IPS-NIHi11 (cell line): ENCODE results near the gene SORL1.
"Not testable (repeated sequence)": the region's sequence is repeated elsewhere in the genome, so short reads cannot be mapped to it uniquely, and the experiment has no call there.

Experiments
- DNase-seq: peaks from one replicate; pipeline ENCODE4 v3.0.0; 2012; ENCODE audit warnings: mixed read lengths, low spot score

The SORL1 gene

GRCh38 chr11:121631456-121631855 lies 179.3 kb downstream of the SORL1 start:
- DNase-seq: no peak

GRCh38 chr11:121634273-121634672 lies 182.2 kb downstream of the SORL1 start:
- no peak for DNase-seq

GRCh38 chr11:121634889-121635288 lies 182.8 kb downstream of the SORL1 start:
- no peak for DNase-seq

GRCh38 chr11:121636081-121636799 lies 184.1 kb downstream of the SORL1 start:
- no peak for DNase-seq

GRCh38 chr11:121636800-121637176 lies 184.7 kb downstream of the SORL1 start:
- DNase-seq: no peak

- not testable (repeated sequence) for DNase-seq
These were observed 185.5 kb downstream of the SORL1 start for GRCh38 chr11:121637587-121637986.

- DNase-seq: peak; percentile 22
These were observed 191.5 kb downstream of the SORL1 start for GRCh38 chr11:121643479-121644186.

- DNase-seq: no peak
These were observed 192.0 kb downstream of the SORL1 start for GRCh38 chr11:121644187-121644512.

- DNase-seq: no peak
These were observed 192.9 kb downstream of the SORL1 start for GRCh38 chr11:121645001-121645400.

GRCh38 chr11:121645596-121645995 lies 193.5 kb downstream of the SORL1 start:
- DNase-seq: no peak

GRCh38 chr11:121648306-121648705 lies 196.2 kb downstream of the SORL1 start:
- DNase-seq: peak; percentile 42

GRCh38 chr11:121649798-121650197 lies 197.7 kb downstream of the SORL1 start:
- no peak for DNase-seq

- DNase-seq: no peak
These were observed 198.5 kb downstream of the SORL1 start for GRCh38 chr11:121650351-121651256.

GRCh38 chr11:121651257-121651605 lies 199.1 kb downstream of the SORL1 start:
- no peak for DNase-seq

- DNase-seq: peak; percentile 48
These were observed 200.9 kb downstream of the SORL1 start for GRCh38 chr11:121652971-121653370.

- DNase-seq: no peak
These were observed 202.2 kb downstream of the SORL1 start for GRCh38 chr11:121654259-121654842.

- DNase-seq: no peak
These were observed 202.9 kb downstream of the SORL1 start for GRCh38 chr11:121654843-121655536.

GRCh38 chr11:121655537-121656327 lies 203.6 kb downstream of the SORL1 start:
- peak; percentile 93 for DNase-seq

- DNase-seq: no peak
These were observed 204.4 kb downstream of the SORL1 start for GRCh38 chr11:121656328-121657090.

- DNase-seq: no peak
These were observed 205.0 kb downstream of the SORL1 start for GRCh38 chr11:121657146-121657545.
